ENCODE data around the gene ADGRA1. TPM values are rescaled to one million over a fixed set of nuclear protein-coding genes. Genes with fewer than 3 reads are reported as not detected.

ADGRA1 gene
- total and polyA plus RNA-seq, 2 donors (not counting 3 experiments of a cell fraction or from before 2014, with no cell fraction given): not detected

DNA sequence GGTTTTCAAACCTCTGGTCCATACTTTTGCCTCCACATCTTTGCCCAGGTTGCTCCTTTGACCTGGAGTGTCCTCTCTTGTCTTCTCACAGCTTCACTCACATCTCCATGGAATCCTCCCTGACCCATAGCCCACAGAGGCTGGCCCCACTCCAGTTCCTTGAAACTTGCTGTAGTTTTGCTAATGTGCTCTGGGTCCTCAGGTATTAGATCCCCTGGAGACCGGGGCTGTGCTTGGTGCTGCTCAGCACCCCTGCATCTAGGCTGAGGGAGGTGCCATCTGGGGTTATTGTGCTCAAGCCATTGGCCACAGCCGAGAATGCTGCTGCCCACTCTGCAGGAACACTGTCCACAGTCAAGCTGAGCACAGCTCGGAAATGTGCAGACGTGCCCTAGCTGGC lies 88.8 kb downstream of the ADGRA1 start:
- Histone ChIP-seq H3K4me3 (replicated peaks in 1 of 3; ENCODE audit: insufficient read depth in 1 of 3, low read depth in 1 of 3, low read length in 3 of 3) (no peak overlapping the region), H3K27ac (ENCODE audit: insufficient read depth, low read depth, low read length) (no peak overlapping the region), H3K9me3 (replicated peaks; ENCODE audit: control insufficient read depth, insufficient read depth, low read length) (peaks cover 4% of the 10 kb centered on the region), H2AFZ (ENCODE audit: low read depth, low read length) (no peak overlapping the region), H3K36me3 (ENCODE audit: control insufficient read depth in 2 of 2, extremely low read depth in 1 of 2, insufficient read depth in 2 of 2, low read length in 2 of 2) (no peaks in the 10 kb centered on the region), H3K79me2 (ENCODE audit: control insufficient read depth, insufficient read depth, low read length) (no peaks in the 10 kb centered on the region), H3K9me1 (replicated peaks; ENCODE audit: control insufficient read depth, extremely low read depth, insufficient read depth, low read length) (no peaks in the 10 kb centered on the region), H3K27me3 (ENCODE audit: control insufficient read depth in 2 of 2, insufficient read depth in 2 of 2, low read length in 2 of 2) (no peaks in the 10 kb centered on the region), H4K20me1 (replicated peaks; ENCODE audit: control insufficient read depth, extremely low read depth, insufficient read depth, low read length) (no peaks in the 10 kb centered on the region), H3K4me1 (ENCODE audit: control insufficient read depth, extremely low read depth, insufficient read depth, low read length) (no peaks in the 10 kb centered on the region), H3K9ac (replicated peaks; ENCODE audit: extremely low read depth, insufficient read depth, low read length) (no peak overlapping the region), H3K4me2 (ENCODE audit: insufficient read depth, low read length) (no peak overlapping the region)
- intact Hi-C loops (cut with micrococcal nuclease): no loop called here
- dilution Hi-C loops (cut with MboI; ENCODE audit: extremely low pct_ligation_motif_present, low sequenced_read_pairs): no loop called here
- ChIA-PET POLR2A (no interaction called here), CTCF (no interaction called here)
- DNase-seq (ENCODE audit: low read depth, low spot score) (no peak), FAIRE-seq (no peak)
- no peak for TF ChIP-seq GATA2 (IDR thresholded peaks at IDR 0.05; ENCODE audit: insufficient read depth, insufficient read length, low read depth, low read length)
- no peak for TF ChIP-seq POLR2AphosphoS5 (IDR thresholded peaks at IDR 0.05; ENCODE audit: insufficient read depth, low read depth, low read length)
- TF ChIP-seq MYC (IDR thresholded peaks at IDR 0.05; ENCODE audit: low read depth, low read length): no peak
- TF ChIP-seq, protein P1, sequence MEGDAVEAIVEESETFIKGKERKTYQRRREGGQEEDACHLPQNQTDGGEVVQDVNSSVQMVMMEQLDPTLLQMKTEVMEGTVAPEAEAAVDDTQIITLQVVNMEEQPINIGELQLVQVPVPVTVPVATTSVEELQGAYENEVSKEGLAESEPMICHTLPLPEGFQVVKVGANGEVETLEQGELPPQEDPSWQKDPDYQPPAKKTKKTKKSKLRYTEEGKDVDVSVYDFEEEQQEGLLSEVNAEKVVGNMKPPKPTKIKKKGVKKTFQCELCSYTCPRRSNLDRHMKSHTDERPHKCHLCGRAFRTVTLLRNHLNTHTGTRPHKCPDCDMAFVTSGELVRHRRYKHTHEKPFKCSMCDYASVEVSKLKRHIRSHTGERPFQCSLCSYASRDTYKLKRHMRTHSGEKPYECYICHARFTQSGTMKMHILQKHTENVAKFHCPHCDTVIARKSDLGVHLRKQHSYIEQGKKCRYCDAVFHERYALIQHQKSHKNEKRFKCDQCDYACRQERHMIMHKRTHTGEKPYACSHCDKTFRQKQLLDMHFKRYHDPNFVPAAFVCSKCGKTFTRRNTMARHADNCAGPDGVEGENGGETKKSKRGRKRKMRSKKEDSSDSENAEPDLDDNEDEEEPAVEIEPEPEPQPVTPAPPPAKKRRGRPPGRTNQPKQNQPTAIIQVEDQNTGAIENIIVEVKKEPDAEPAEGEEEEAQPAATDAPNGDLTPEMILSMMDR (IDR thresholded peaks at IDR 0.05; ENCODE audit: extremely low read depth in 1 of 2, insufficient read depth in 1 of 2, low read depth in 1 of 2, low read length in 2 of 2): no peak
- no peak for TF ChIP-seq FOS (IDR thresholded peaks at IDR 0.05; ENCODE audit: borderline replicate concordance, insufficient read depth, low read length)
- no peak for TF ChIP-seq EZH2 (IDR thresholded peaks at IDR 0.05; ENCODE audit: borderline replicate concordance, low read depth, low read length, severe bottlenecking)
- TF ChIP-seq POLR2A (IDR thresholded peaks at IDR 0.05; ENCODE audit: low read depth, low read length): no peak
- no peak for TF ChIP-seq JUN (IDR thresholded peaks at IDR 0.05; ENCODE audit: borderline replicate concordance, insufficient read depth, insufficient read length, low read depth)
- TF ChIP-seq, protein P2, sequence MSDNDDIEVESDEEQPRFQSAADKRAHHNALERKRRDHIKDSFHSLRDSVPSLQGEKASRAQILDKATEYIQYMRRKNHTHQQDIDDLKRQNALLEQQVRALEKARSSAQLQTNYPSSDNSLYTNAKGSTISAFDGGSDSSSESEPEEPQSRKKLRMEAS (IDR thresholded peaks at IDR 0.05; ENCODE audit: insufficient read depth, insufficient read length): no peak
- no TSS peak for BruUV-seq (replicated peaks)
